GM23338 (cell line): ENCODE measurements around the gene PRR4.

ENCODE experiments used
- CREB1 ChIP-seq: fragments of 250-450 bp; sonication (Bioruptor Pico); IDR thresholded peaks from 2 replicates; pipeline ENCODE4 v1.5.0; 2020; ENCODE audit warnings: low read depth, mild to moderate bottlenecking, moderate library complexity
- CTCF ChIP-seq, 2 experiments: fragments of 200-600 bp in 1 of 2; sonication (generic) in 1 of 2; conservative IDR thresholded peaks; 2 replicates each; pipeline versions ENCODE4 v1.5.1 to v1.6.1; 2016 to 2017; ENCODE audit warnings: antibody characterized with exemption in 2 of 2, low read depth in 2 of 2, mild to moderate bottlenecking in 2 of 2, moderate library complexity in 1 of 2
- EZH2 ChIP-seq: fragments of 200-600 bp; sonication (generic); IDR thresholded peaks from one replicate; pipeline ENCODE4 v1.8.0; 2017; ENCODE audit warnings: antibody characterized with exemption, mild to moderate bottlenecking, low read depth; ENCODE audit not compliant: unreplicated experiment
- EZH2phosphoT487 ChIP-seq: fragments of 200-600 bp; sonication (generic); IDR thresholded peaks from one replicate; pipeline ENCODE4 v1.8.1; 2018; ENCODE audit warnings: antibody characterized with exemption; ENCODE audit not compliant: unreplicated experiment
- JUNB ChIP-seq: IDR thresholded peaks from one replicate; pipeline ENCODE4 v1.6.1; 2016; ENCODE audit warnings: antibody characterized with exemption; ENCODE audit not compliant: unreplicated experiment
- POLR2AphosphoS5 ChIP-seq: IDR thresholded peaks from 2 replicates; pipeline ENCODE4 v1.6.1; 2016; ENCODE audit warnings: antibody characterized with exemption, low read depth
- REST ChIP-seq: IDR thresholded peaks from one replicate; pipeline ENCODE4 v1.6.1; 2018; ENCODE audit warnings: antibody characterized with exemption; ENCODE audit not compliant: unreplicated experiment
- ZNF114 ChIP-seq: fragments of 250-450 bp; sonication (Bioruptor Pico); IDR thresholded peaks from 2 replicates; pipeline ENCODE4 v1.5.0; 2020; ENCODE audit warnings: mild to moderate bottlenecking, moderate library complexity

GRCh38 chr12:10826258-10826657 is 23.0 kb downstream of the PRR4 start, which contains the start of gene TAS2R10:
- TF ChIP-seq CTCF (conservative IDR thresholded peaks at IDR 0.05; ENCODE audit: low read depth in 2 of 2) (no peak), EZH2phosphoT487 (no peak), POLR2AphosphoS5 (no peak), CREB1 (no peak), REST (no peak), EZH2 (no peak), JUNB (no peak), ZNF114 (CRISPR knock-in tag) (no peak)
